A673 (cell line): ENCODE data around the gene HEXIM1. TPM values are rescaled to one million over a fixed set of nuclear protein-coding genes. Genes with fewer than 3 reads are reported as not detected.
A peak's percentile ranks its signal among the peaks of the same experiment; 100 is the strongest.

Experiments
- BruUV-seq: library from RNA; stranded (reverse); fragments of 400-500 nt; replicated peaks from 2 replicates; lab custom pipeline; 2021; lab: Mats Ljungman, UMichigan
- CTCF ChIA-PET: fragments of 300-600 bp; sonication (Branson Sonifier 250); formaldehyde crosslinking; loops from one replicate; lab custom pipeline; 2022; ENCODE audit warnings: antibody characterized with exemption; lab: Charles Lee
- POLR2A ChIA-PET: fragments of 300-600 bp; sonication (Branson Sonifier 250); formaldehyde crosslinking; loops from one replicate; lab custom pipeline; 2022; ENCODE audit warnings: antibody characterized with exemption; ENCODE audit not compliant: low non-redundant PET; lab: Charles Lee
- DNase-seq: peaks from one replicate; pipeline ENCODE4 v3.0.0-alpha.2; 2015; ENCODE audit warnings: low spot score
- H3K27ac ChIP-seq: fragments of 200-600 bp; sonication (generic); 2 replicates; pipeline ENCODE4 v1.5.1; 2016; ENCODE audit warnings: mixed run types, low read depth, mild to moderate bottlenecking, mixed read lengths, antibody characterized with exemption, low read length; ENCODE audit not compliant: poor library complexity, severe bottlenecking
- H3K27me3 ChIP-seq: fragments of 200-600 bp; sonication (generic); replicated peaks from 2 replicates; pipeline ENCODE4 v1.6.1; 2017; ENCODE audit warnings: mixed run types, low read depth, mild to moderate bottlenecking, mixed read lengths, antibody characterized with exemption, low read length; ENCODE audit not compliant: insufficient read depth, poor library complexity
- H3K36me3 ChIP-seq: fragments of 200-600 bp; sonication (generic); 2 replicates; pipeline ENCODE4 v1.6.1; 2016; ENCODE audit warnings: mixed run types, mild to moderate bottlenecking, mixed read lengths, antibody characterized with exemption, low read length; ENCODE audit not compliant: insufficient read depth, poor library complexity, severe bottlenecking
- H3K4me1 ChIP-seq: fragments of 200-600 bp; sonication (generic); 2 replicates; pipeline ENCODE4 v1.6.1; 2017; ENCODE audit warnings: mixed run types, mild to moderate bottlenecking, mixed read lengths, antibody characterized with exemption, low read length; ENCODE audit not compliant: insufficient read depth, poor library complexity, severe bottlenecking
- H3K4me3 ChIP-seq: fragments of 200-600 bp; sonication (generic); 2 replicates; pipeline ENCODE4 v1.5.1; 2016; ENCODE audit warnings: low read depth, mixed run types, mild to moderate bottlenecking, mixed read lengths, low read length; ENCODE audit not compliant: poor library complexity, severe bottlenecking
- H3K9me3 ChIP-seq: fragments of 200-600 bp; sonication (generic); 2 replicates; pipeline ENCODE4 v1.6.1; 2016; ENCODE audit warnings: mixed run types, low read depth, mild to moderate bottlenecking, mixed read lengths, antibody characterized with exemption, low read length; ENCODE audit not compliant: poor library complexity, severe bottlenecking
- EZH2 ChIP-seq: fragments of 200-600 bp; sonication (generic); IDR thresholded peaks from 2 replicates; pipeline ENCODE4 v1.6.1; 2017; ENCODE audit warnings: borderline replicate concordance, low read depth, mild to moderate bottlenecking, mixed read lengths, antibody characterized with exemption, low read length; ENCODE audit not compliant: poor library complexity, severe bottlenecking
- intact Hi-C: fragments of 100-400 bp; cut with micrococcal nuclease; formaldehyde crosslinking; loops from one replicate; pipeline ENCODE4 v1.10.0; 2022; ENCODE audit not compliant: unreplicated experiment
- total RNA-seq: library from RNA; stranded (reverse); gene quantifications from 2 replicates; pipeline ENCODE4 v1.2.3, GENCODE V29; 2021
- TF ChIP-seq, protein P1 (sequence below): fragments of 300-800, 200-600 bp; sonication (generic); conservative IDR thresholded peaks from 2 replicates; pipeline ENCODE4 v1.5.1; 2017; ENCODE audit warnings: low read depth, mild to moderate bottlenecking, antibody characterized with exemption, low read length, moderate library complexity, mixed read lengths

HEXIM1 gene
- total RNA-seq, 1 experiment from 2014 or later, result 21.2 TPM

DNA sequence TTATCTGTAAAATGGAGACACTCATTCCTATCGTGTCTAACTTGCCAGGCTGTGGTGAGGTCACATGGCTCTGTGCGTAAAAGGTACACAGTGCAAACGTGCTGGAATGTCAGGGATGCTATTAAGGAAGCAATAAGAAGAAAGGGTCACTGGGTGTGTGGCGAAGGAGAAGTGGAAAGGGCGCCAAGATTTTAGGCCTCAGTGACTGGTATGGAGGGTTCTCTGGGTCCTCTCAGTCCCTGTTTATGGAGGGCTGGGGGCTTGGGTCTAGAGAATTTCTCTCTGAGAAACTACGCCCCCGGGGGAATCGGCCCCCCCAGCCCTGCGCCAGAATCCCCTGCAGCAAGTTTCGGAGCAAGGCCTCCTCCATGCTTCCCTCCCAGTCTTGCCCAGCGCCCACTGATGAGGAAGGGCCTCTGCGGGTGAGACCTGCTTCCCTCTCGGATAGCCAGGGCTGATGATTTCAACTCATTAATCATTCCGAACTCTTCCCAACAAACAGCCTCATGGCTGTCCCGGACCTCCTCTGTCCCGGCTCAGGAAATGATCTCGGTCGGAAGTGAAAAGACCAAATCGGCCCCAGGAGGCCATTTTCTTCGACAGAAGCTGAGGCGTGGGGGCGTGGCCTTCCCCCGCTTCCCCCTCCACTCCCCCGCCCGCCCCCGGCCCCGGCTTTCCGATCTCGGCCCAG is 1.2 kb upstream of the HEXIM1 start:
- Histone ChIP-seq H3K27ac (peak overlapping the region; percentile 98), H3K4me3 (peak overlapping the region; percentile 47), H3K9me3 (no peaks in the 10 kb centered on the region), H3K36me3 (no peaks in the 10 kb centered on the region), H3K4me1 (peaks cover 26% of the 10 kb centered on the region), H3K27me3 (no peaks in the 10 kb centered on the region)
- POLR2A ChIA-PET, result no interaction called here
- TF ChIP-seq, protein P1, sequence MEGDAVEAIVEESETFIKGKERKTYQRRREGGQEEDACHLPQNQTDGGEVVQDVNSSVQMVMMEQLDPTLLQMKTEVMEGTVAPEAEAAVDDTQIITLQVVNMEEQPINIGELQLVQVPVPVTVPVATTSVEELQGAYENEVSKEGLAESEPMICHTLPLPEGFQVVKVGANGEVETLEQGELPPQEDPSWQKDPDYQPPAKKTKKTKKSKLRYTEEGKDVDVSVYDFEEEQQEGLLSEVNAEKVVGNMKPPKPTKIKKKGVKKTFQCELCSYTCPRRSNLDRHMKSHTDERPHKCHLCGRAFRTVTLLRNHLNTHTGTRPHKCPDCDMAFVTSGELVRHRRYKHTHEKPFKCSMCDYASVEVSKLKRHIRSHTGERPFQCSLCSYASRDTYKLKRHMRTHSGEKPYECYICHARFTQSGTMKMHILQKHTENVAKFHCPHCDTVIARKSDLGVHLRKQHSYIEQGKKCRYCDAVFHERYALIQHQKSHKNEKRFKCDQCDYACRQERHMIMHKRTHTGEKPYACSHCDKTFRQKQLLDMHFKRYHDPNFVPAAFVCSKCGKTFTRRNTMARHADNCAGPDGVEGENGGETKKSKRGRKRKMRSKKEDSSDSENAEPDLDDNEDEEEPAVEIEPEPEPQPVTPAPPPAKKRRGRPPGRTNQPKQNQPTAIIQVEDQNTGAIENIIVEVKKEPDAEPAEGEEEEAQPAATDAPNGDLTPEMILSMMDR, result no peak
- TF ChIP-seq EZH2, result no peak
- intact Hi-C loops, result no loop called here
- BruUV-seq, result TSS peak; percentile 72
- DNase-seq, result peak; percentile 72
- CTCF ChIA-PET, result interaction anchor here (3.3 kb wide), 1 partner anchor 12 kb away, joined by 16 read pairs; the partner anchor contains the start of gene ACBD4

DNA sequence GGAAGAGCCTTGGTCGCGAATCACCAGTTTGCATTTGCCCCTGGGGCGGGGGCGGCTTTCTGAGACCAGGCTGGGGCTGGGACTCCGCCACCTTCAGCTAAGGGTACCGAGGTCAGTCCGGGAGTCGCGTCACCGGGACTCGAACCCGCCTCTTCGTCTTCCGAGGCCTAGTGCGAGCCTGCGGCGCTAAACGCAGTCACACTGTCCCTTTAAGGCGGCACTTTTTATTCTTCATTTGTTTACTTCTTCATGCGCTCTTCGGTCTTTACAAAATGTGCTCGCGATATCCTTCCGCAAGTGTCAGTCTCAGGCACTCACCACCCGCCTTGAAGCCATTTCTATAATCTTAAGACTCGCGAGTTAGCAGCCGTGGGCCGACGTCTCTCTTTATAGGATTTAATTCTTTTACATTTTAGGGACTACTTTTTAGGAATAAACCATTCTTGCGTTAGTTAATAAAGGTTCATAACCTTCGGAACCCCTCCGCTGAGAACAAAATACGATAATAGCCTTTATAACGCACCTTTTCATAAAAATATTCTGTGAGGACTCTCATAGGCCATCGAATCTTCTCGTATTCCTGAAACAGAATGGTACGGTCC is 593 bp upstream of the HEXIM1 start:
- intact Hi-C loops, result no loop called here
- ChIA-PET POLR2A (interaction anchor here (0.6 to 1.1 kb wide), 7 partner anchors 14 to 74 kb away, joined by 3 to 8 read pairs (median 6); partner anchors contain the start of gene HEXIM2), CTCF (interaction anchor here (0.6 to 3.3 kb wide), 4 partner anchors 12 to 174 kb away, joined by 7 to 16 read pairs (median 12); partner anchors contain the start of genes ACBD4 and HEXIM2)
- Histone ChIP-seq H3K36me3 (no peaks in the 10 kb centered on the region), H3K27me3 (no peaks in the 10 kb centered on the region), H3K4me1 (peaks cover 26% of the 10 kb centered on the region), H3K4me3 (peak overlapping the region; percentile 47), H3K27ac (peak overlapping the region; percentile 98), H3K9me3 (no peaks in the 10 kb centered on the region)
- BruUV-seq, result no TSS peak
- TF ChIP-seq, protein P1, result no peak
- no peak for TF ChIP-seq EZH2
- peak; percentile 93 for DNase-seq

GRCh38 chr17:45149037-45149668 is 878 bp downstream of the HEXIM1 start:
- ChIA-PET POLR2A (interaction anchor here (0.6 to 1.1 kb wide), 4 partner anchors 12 to 621 kb away, joined by 3 to 8 read pairs (median 6); partner anchors contain the start of gene HEXIM2), CTCF (interaction anchor here (0.5 to 3.3 kb wide), 9 partner anchors 9 to 927 kb away, joined by 3 to 16 read pairs (median 5); partner anchors contain the start of genes ACBD4 and HEXIM2)
- Histone ChIP-seq H3K4me3 (peak overlapping the region; percentile 81), H3K4me1 (peaks cover 12% of the 10 kb centered on the region), H3K36me3 (no peaks in the 10 kb centered on the region), H3K9me3 (no peaks in the 10 kb centered on the region), H3K27ac (peak overlapping the region; percentile 81), H3K27me3 (no peaks in the 10 kb centered on the region)
- peak; percentile 73 for DNase-seq
- no TSS peak for BruUV-seq
- intact Hi-C loops, result no loop called here
- TF ChIP-seq, protein P1, result peak; percentile 71
- no peak for TF ChIP-seq EZH2
